Hypothalamus (tissue), 51 donors: ENCODE data around the gene RBMX2.
A peak's percentile ranks its signal among the peaks of the same experiment; 100 is the strongest.
"Not testable (repeated sequence)": the region's sequence is repeated elsewhere in the genome, so short reads cannot be mapped to it uniquely, and the experiment has no call there.

ENCODE experiments used
- DNase-seq, 51 donors: peaks; one replicate each; lab custom pipeline; 2025; lab: John Stamatoyannopoulos, UW

Gene RBMX2, protein sequence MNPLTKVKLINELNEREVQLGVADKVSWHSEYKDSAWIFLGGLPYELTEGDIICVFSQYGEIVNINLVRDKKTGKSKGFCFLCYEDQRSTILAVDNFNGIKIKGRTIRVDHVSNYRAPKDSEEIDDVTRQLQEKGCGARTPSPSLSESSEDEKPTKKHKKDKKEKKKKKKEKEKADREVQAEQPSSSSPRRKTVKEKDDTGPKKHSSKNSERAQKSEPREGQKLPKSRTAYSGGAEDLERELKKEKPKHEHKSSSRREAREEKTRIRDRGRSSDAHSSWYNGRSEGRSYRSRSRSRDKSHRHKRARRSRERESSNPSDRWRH

GRCh38 chrX:130401415-130402207 lies at the start of gene RBMX2:
RBMX2 (plus strand) TSS chrX:130401987; CDS start chrX:130402033, 46 bp downstream.
- DNase-seq: peak; percentile 1 to 77 (median 44)

- DNase-seq: not testable (repeated sequence)
Observed at GRCh38 chrX:130352050-130352449, 49.7 kb upstream of the RBMX2 start.

DNA sequence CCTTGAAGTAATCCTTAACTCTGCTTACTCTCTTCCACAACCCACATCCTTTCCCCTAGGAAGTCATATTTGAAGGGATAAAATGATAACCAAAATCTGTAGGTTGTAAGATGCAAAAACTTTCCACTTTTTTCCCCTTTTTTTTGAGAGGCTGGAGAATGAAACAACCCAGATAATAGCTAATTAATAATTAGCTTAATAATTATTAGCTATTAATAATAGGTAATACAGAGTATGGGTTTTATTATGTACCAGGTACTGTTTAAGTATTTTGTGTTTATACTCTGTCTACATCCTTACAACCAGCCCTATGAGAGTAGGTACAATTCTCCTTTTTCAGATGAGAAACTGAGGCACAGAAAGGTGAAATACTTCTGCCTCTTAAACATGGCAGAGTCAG lies 25.7 kb upstream of the RBMX2 start:
- no peak for DNase-seq

- peak in 7 of 51 donors; percentile 0 to 8 (median 0) for DNase-seq
Observed at GRCh38 chrX:130378024-130378669, 23.6 kb upstream of the RBMX2 start.

- DNase-seq: peak in 1 of 51 donors; percentile 0
Observed at GRCh38 chrX:130385520-130385919, 16.3 kb upstream of the RBMX2 start, which contains the start of gene GPR119. GPR119 (minus strand) TSS chrX:130385674; CDS start chrX:130385447, 227 bp downstream.

DNA sequence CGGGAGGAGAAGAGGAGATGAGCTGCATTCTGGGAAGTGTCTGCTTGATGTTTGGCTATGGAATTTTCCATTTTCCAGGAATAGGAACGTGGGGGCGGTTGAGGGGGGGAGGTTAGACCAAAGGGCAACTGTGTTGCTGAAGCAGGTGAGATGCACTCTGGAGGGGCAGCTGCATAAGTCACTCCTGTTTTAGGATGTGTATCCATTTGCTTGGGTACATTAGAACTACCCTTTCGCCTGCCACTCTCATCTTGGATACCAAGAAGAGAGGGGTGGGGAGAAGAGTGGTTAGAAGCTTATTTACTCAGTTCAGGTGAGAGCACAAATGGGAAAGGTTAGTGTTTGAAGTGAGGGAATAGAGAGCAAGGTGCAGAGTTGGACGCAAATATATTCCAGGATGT lies 15.4 kb upstream of the RBMX2 start:
- no peak for DNase-seq

GRCh38 chrX:130393451-130394074 lies 8.2 kb upstream of the RBMX2 start:
- DNase-seq: peak in 44 of 51 donors; percentile 0 to 67 (median 20)

- no peak for DNase-seq
Observed at GRCh38 chrX:130395341-130395740, 6.4 kb upstream of the RBMX2 start.

DNA sequence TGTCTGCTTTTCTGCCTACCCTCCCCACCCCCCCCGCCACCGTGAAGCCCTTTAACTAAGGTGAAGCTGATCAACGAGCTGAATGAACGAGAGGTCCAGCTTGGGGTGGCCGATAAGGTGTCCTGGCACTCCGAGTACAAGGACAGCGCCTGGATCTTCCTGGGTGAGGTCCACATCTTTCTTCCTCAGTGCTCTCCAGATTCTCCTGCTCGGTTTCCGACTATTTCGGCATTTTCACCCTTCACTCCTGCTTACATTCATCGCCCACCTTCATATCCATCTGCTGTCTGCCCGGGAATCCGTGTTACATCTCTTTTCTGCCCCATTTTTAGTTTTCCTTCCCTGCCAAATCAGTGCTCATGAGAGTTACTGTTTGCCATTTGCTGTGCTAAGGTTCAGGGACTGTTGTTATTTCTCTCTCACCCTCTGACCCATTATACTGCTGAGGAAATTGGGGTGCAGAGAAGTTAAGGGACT lies 459 bp downstream of the RBMX2 start:
- DNase-seq: no peak

- DNase-seq: no peak
Observed at GRCh38 chrX:130413415-130413814, 11.6 kb downstream of the RBMX2 start.

DNA sequence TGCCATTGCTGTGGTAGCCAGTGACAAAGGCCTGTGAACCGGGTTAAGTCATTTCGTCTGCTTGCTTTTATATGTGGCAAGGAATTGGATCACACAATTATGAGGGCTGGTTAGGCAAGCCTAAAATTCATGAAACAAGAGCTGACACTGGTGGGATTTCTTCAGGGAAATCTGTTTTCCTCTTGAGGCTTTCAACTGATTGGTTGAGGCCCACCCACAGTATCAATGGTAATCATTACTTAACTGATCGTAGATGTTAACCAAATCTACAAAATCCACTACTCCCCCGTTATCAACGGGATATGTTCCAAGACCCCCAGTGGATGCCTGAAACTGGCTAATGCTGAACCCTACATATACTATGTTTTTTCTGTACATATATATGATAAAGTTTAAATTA lies 13.0 kb downstream of the RBMX2 start:
- DNase-seq: no peak

DNA sequence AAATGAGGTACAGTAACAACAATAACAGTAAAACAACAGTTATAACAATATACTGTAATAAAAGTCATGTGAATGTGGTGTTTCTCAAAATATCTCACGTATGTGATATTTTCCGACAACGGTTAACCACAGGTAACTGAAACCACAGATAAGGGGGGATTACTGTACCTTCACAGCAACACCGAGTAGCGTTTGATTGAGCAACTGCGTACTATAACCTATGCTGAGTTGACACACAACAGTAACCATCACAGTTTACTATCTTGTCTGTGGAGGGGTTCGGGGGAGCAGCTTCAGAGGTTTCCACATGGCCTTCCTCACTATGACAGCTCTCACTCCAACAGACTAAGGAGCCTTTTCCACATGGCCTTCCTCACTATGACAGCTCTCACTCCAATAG lies 13.4 kb downstream of the RBMX2 start:
- DNase-seq: no peak

DNA sequence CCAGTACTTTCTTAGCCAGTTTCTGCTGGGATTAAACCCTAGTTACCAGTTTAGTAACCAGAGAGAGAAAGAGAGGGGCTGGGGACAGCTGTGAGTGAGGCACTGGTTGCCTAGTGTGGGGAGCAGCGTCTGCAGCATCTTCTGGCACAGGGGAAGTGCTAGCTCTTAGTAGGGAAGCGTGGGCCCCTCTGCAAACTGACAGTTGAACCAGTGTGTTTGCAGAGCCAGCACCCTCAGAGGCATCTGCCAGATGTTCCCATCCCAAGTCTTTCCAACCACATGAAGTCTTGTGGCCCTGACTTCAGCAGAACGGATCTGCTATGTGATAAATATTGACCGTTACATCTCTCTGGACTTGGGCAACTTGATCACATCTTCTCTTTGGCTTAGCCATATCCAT lies 15.0 kb downstream of the RBMX2 start:
- no peak for DNase-seq

DNA sequence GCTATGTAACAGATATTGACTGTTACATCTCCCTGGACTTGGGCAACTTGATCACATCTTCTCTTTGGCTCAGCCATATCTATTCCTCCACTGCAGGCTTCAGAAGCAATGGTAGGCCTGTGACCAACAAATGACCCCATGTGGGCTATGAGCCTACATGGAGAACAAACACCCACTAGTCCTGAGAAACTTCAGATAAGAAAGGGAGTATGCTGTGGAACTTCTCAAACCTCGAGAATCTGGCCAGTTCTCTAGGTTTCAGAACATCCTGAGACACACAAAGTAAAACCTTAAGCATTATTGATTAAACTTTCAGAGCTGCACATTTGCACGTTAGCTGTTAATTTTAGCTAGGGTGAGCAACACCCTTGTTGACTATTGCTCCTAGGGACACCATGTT lies 16.3 kb downstream of the RBMX2 start:
- no peak for DNase-seq

GRCh38 chrX:130418740-130419139 lies 17.0 kb downstream of the RBMX2 start:
- DNase-seq: no peak

DNA sequence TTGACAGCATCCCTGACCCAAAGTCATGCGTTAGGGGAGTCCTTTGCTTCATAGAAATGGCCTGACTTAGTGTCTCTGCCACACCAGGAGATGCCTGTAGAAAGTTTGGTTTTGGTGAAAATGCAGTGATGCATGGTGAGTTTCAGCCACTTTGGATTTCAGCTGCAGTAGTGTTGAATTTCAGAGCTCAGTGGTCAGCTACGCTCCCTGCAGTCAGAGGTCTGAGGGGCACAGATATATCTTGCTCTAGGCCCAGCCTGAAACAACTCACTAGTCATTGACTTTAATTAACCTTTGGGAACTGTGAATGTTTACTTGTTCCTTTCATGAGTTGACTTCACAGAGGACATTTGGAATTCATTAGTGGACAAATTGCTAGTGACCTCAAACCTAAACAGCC lies 17.5 kb downstream of the RBMX2 start:
- no peak for DNase-seq

GRCh38 chrX:130426531-130426930 lies 24.7 kb downstream of the RBMX2 start:
- DNase-seq: no peak

GRCh38 chrX:130429236-130429635 lies 27.4 kb downstream of the RBMX2 start:
- not testable (repeated sequence) for DNase-seq

DNA sequence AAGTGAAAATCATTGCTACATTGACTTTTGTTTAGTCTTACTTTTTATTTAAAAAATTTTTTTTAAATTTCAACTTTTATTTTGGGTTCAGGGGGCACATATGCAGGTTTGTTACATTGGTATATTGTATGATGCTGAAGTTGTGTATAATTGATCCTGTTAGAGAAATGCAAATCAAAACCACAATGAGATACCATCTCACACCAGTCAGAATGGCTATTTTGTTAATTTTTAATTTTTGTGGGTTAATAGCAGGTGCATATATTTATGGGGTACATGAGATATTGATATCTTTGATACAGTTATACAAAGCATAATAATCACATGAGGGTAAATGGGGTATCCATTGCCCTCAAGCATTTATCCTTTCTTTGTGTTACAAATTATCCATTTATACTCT lies 34.1 kb downstream of the RBMX2 start:
- no peak for DNase-seq

DNA sequence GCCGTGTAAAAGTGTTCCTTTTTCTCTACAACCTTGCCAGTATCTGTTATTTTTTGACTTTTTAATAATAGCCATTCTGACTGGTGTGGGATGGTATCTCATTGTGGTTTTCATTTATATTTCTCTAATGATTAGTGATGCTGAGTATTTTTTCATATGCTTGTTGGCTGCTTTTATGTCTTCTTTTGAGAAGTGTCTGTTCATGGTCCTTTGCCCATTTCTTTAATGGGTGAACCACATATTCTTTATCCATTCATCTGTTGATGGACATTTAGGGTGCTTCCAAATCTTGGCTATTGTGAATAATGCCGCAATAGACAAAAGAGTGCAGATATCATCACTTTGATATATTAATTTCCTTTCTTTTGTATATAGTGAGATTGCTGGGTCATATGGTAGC lies 36.2 kb downstream of the RBMX2 start:
- DNase-seq: not testable (repeated sequence)

DNA sequence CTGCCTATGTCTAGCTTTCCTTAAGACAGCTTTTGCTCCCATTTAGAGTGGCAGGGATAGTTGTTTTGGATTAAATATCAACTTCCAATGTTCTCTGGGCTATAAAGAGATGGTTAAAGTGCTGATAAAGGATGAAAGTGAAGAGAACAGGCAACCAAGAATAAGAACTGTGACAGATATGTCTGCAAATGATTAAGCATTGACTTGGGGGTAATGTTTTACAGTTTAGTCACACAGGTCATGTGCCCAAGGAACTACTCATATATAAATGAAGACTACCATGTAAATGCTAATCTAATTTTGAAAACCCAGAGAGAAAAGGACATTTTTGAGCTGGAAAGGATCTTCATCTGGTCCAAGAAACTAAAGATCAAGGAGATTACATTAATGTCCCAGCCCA lies 42.1 kb downstream of the RBMX2 start:
- no peak for DNase-seq
